ENCODE results near the gene COL23A1.

DNA sequence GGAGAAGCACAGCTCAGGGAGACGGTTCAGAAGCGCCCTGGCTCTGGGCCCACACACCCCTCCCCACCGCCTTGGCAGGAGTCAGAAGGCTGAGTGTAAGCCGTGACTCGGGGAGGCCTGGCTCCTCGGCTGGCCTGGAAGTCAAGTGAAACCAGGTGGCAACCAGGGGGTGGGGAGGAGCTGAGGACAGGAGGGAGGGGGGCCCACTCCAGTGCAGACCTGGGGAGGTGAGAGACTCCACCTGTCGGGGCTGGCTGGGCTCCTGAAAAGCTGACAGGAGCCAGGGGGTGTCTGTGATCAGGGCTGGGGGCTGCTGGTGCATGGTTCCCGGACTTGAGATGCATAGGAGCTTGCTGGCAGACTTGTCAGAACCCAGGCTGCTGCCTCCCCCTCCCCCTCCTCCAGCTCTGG is 207.4 kb downstream of the COL23A1 start:
- TF ChIP-seq, protein P1, sequence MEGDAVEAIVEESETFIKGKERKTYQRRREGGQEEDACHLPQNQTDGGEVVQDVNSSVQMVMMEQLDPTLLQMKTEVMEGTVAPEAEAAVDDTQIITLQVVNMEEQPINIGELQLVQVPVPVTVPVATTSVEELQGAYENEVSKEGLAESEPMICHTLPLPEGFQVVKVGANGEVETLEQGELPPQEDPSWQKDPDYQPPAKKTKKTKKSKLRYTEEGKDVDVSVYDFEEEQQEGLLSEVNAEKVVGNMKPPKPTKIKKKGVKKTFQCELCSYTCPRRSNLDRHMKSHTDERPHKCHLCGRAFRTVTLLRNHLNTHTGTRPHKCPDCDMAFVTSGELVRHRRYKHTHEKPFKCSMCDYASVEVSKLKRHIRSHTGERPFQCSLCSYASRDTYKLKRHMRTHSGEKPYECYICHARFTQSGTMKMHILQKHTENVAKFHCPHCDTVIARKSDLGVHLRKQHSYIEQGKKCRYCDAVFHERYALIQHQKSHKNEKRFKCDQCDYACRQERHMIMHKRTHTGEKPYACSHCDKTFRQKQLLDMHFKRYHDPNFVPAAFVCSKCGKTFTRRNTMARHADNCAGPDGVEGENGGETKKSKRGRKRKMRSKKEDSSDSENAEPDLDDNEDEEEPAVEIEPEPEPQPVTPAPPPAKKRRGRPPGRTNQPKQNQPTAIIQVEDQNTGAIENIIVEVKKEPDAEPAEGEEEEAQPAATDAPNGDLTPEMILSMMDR (conservative IDR thresholded peaks at IDR 0.05; ENCODE audit: low read depth, low read length): no peak
- no peak for TF ChIP-seq EZH2 (IDR thresholded peaks at IDR 0.05; ENCODE audit: borderline replicate concordance, low read depth, low read length, poor library complexity, severe bottlenecking)
